Smooth muscle cell (in vitro differentiated cells): ENCODE measurements around the gene CD79A. TPM values are rescaled to one million over a fixed set of nuclear protein-coding genes. Genes with fewer than 3 reads are reported as not detected.

Source experiments
- DNase-seq: peaks from one replicate; lab custom pipeline; 2025; ENCODE audit not compliant: unreplicated experiment; lab: John Stamatoyannopoulos, UW
- H2AFZ ChIP-seq: fragments of 200-600 bp; sonication (generic); 2 replicates; pipeline ENCODE4 v1.6.0; 2016; ENCODE audit warnings: antibody characterized with exemption, low read depth, mild to moderate bottlenecking
- H3F3A ChIP-seq: fragments of 200-600 bp; sonication (generic); 2 replicates; pipeline ENCODE4 v1.6.0; 2017; ENCODE audit warnings: antibody characterized with exemption, low read depth
- H3K27ac ChIP-seq: fragments of 200-600 bp; sonication (generic); 2 replicates; pipeline ENCODE4 v1.5.1; 2016; ENCODE audit warnings: low read depth, mild to moderate bottlenecking
- H3K27me3 ChIP-seq: fragments of 200-600 bp; sonication (generic); 2 replicates; pipeline ENCODE4 v1.6.1; 2016; ENCODE audit warnings: low read depth, mild to moderate bottlenecking
- H3K36me3 ChIP-seq: fragments of 200-600 bp; sonication (generic); 2 replicates; pipeline ENCODE4 v1.5.1; 2016; ENCODE audit warnings: low read depth
- H3K4me1 ChIP-seq: fragments of 200-600 bp; sonication (generic); 2 replicates; pipeline ENCODE4 v1.5.1; 2016; ENCODE audit warnings: low read depth
- H3K4me2 ChIP-seq: fragments of 200-600 bp; sonication (generic); 2 replicates; pipeline ENCODE4 v1.6.0; 2016; ENCODE audit warnings: mild to moderate bottlenecking
- H3K4me3 ChIP-seq: fragments of 200-600 bp; sonication (generic); 2 replicates; pipeline ENCODE4 v1.5.1; 2016; ENCODE audit warnings: mild to moderate bottlenecking
- H3K79me2 ChIP-seq: fragments of 200-600 bp; sonication (generic); 2 replicates; pipeline ENCODE4 v1.6.0; 2016; ENCODE audit warnings: low read depth, mild to moderate bottlenecking
- H3K9ac ChIP-seq: fragments of 200-600 bp; sonication (generic); 2 replicates; pipeline ENCODE4 v1.6.0; 2016; ENCODE audit warnings: low read depth
- H3K9me3 ChIP-seq: fragments of 200-600 bp; sonication (generic); replicated peaks from 2 replicates; pipeline ENCODE4 v1.5.1; 2016; ENCODE audit warnings: low read depth
- H4K20me1 ChIP-seq: fragments of 200-600 bp; sonication (generic); 2 replicates; pipeline ENCODE4 v1.6.0; 2016; ENCODE audit warnings: low read depth
- WGBS: methylation state at CpG from one replicate; pipeline ENCODE4 v1.1.7; 2016; ENCODE audit warnings: low lambda C conversion rate; 5-methylcytosine and 5-hydroxymethylcytosine counted together
- polyA plus RNA-seq: library from polyadenylated mRNA; unstranded; fragments of >200 nt; fragmentation: Nextera tagmentation; extraction: Ambion mirVana; gene quantifications from 2 replicates; pipeline ENCODE4 v1.2.1, GENCODE V29; 2016
- total RNA-seq: library from RNA; depleted of rRNA; stranded (reverse); fragments of >200 nt; gene quantifications from 2 replicates; pipeline ENCODE4 v1.2.3, GENCODE V29; 2014
- TF ChIP-seq, protein P1 (sequence below): fragments of 200-600 bp; sonication (generic); IDR thresholded peaks from 2 replicates; pipeline ENCODE4 v1.5.1; 2017; ENCODE audit warnings: borderline replicate concordance, mild to moderate bottlenecking, antibody characterized with exemption; ENCODE audit not compliant: insufficient read depth, poor library complexity, severe bottlenecking

CD79A gene
- total and polyA plus RNA-seq, 2 experiments from 2014 or later = 0.41 TPM; not detected in 1

DNA sequence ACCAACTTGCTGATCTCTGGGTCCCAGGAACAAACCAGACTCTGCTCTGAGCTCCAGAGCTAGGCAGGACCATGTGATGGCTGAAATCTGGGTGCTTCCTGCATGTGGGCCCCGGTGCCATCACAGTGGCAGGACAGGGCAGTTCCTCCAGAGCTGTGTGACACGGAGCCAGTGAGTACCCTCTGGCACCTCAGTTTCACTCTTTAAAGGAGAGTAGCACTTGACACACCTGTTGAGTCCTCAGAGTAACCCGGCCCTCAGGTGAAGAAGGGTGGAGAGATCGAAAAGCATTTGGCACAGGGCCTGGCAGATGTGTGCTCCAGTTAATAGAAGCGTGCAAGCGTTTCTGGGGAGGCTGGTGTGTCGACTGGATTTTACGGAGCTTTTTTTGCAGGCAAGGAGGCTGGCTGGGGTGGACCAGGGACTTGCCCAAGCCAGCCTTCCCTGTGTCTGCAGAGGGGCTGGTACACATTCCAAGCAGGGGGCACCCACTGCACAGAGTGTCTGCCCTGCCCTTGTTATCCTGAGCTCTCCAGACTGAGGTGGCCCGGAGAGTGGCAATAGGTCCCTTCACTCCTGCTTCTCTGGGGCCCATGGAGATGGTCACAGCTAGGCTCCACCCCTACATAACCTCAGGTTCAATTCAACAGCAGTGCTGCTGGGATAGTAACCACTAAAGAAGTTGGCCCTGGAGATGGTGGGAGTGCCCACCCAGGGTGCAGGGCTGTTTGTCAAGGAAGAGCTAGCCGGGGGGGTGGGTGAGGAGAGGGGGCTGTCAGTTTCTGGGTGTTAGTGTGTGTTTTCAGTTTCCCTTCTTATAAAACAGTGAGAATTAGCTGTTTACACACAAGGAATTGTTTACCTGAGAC is 8.7 kb upstream of the CD79A start:
- Histone ChIP-seq H3K27ac (no peak overlapping the region), H2AFZ (no peak overlapping the region), H3K27me3 (no peaks in the 10 kb centered on the region), H3K9ac (no peak overlapping the region), H3K36me3 (no peaks in the 10 kb centered on the region), H3K4me2 (no peak overlapping the region), H3K4me1 (no peaks in the 10 kb centered on the region), H3F3A (peaks cover 45% of the 10 kb centered on the region), H3K79me2 (peaks cover 46% of the 10 kb centered on the region), H3K9me3 (no peaks in the 10 kb centered on the region), H4K20me1 (peaks cover 99% of the 10 kb centered on the region), H3K4me3 (no peak overlapping the region)
- TF ChIP-seq, protein P1, sequence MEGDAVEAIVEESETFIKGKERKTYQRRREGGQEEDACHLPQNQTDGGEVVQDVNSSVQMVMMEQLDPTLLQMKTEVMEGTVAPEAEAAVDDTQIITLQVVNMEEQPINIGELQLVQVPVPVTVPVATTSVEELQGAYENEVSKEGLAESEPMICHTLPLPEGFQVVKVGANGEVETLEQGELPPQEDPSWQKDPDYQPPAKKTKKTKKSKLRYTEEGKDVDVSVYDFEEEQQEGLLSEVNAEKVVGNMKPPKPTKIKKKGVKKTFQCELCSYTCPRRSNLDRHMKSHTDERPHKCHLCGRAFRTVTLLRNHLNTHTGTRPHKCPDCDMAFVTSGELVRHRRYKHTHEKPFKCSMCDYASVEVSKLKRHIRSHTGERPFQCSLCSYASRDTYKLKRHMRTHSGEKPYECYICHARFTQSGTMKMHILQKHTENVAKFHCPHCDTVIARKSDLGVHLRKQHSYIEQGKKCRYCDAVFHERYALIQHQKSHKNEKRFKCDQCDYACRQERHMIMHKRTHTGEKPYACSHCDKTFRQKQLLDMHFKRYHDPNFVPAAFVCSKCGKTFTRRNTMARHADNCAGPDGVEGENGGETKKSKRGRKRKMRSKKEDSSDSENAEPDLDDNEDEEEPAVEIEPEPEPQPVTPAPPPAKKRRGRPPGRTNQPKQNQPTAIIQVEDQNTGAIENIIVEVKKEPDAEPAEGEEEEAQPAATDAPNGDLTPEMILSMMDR = no peak
- DNase-seq = no peak
- 96% methylated on average over 10 of the region's 10 CpGs for WGBS

- TF ChIP-seq, protein P1 = no peak
- no peak overlapping the region for H3K9ac ChIP-seq
- peaks cover 40% of the 10 kb centered on the region for H3K79me2 ChIP-seq
- no peak overlapping the region for H2AFZ ChIP-seq
- H3K36me3 ChIP-seq = no peaks in the 10 kb centered on the region
- H3K4me1 ChIP-seq = no peaks in the 10 kb centered on the region
- WGBS = 97% methylated on average over 12 of the region's 12 CpGs
- H3K27ac ChIP-seq = no peak overlapping the region
- no peaks in the 10 kb centered on the region for H3K9me3 ChIP-seq
- no peaks in the 10 kb centered on the region for H3K27me3 ChIP-seq
- no peak overlapping the region for H3K4me2 ChIP-seq
- H4K20me1 ChIP-seq = peaks cover 95% of the 10 kb centered on the region
- H3F3A ChIP-seq = peaks cover 50% of the 10 kb centered on the region
- H3K4me3 ChIP-seq = no peak overlapping the region
- DNase-seq = no peak
These were observed 8.1 kb upstream of the CD79A start for GRCh38 chr19:41868989-41869300.

GRCh38 chr19:41869374-41869955 is 7.6 kb upstream of the CD79A start:
- Histone ChIP-seq H2AFZ (no peak overlapping the region), H3K9ac (no peak overlapping the region), H3F3A (peaks cover 50% of the 10 kb centered on the region), H3K4me2 (no peak overlapping the region), H3K79me2 (peaks cover 35% of the 10 kb centered on the region), H3K4me1 (no peaks in the 10 kb centered on the region), H3K4me3 (no peak overlapping the region), H3K36me3 (no peaks in the 10 kb centered on the region), H3K27me3 (no peaks in the 10 kb centered on the region), H3K9me3 (no peaks in the 10 kb centered on the region), H4K20me1 (peaks cover 90% of the 10 kb centered on the region), H3K27ac (no peak overlapping the region)
- 91% methylated on average over 13 of the region's 13 CpGs for WGBS
- TF ChIP-seq, protein P1 = no peak
- no peak for DNase-seq
